Adrenal gland (tissue), 12 donors: ENCODE measurements around the gene ABL1. TPM values are rescaled to one million over a fixed set of nuclear protein-coding genes. Genes with fewer than 3 reads are reported as not detected.

ENCODE experiments used
- DNase-seq, 7 donors: peaks; one replicate each; pipeline ENCODE4 v3.0.0-alpha.2; 2019 to 2020
- H3K27ac ChIP-seq, 5 donors: fragments of 200-600 bp; sonication (generic) in 4 of 5; 1 replicate in 3 of 5; 2 replicates in 2 of 5; pipeline versions ENCODE4 v1.5.1 to v1.8.0; 2016 to 2020; ENCODE audit warnings: mild to moderate bottlenecking in 1 of 5
- H3K27me3 ChIP-seq: fragments of 200-600 bp; 2 replicates; pipeline ENCODE4 v1.8.0; 2021
- H3K36me3 ChIP-seq, 2 donors: fragments of 200-600 bp; replicated peaks in 1 of 2; 1 replicate in 1 of 2; 2 replicates in 1 of 2; pipeline versions ENCODE4 v1.5.1 to v1.8.0; 2018 to 2022
- H3K4me1 ChIP-seq, 2 donors: fragments of 200-600 bp; replicated peaks in 1 of 2; 1 replicate in 1 of 2; 2 replicates in 1 of 2; pipeline versions ENCODE4 v1.5.1 to v1.8.0; 2018 to 2021
- H3K4me3 ChIP-seq, 4 donors: fragments of 200-600 bp; sonication (generic) in 3 of 4; one replicate each; pipeline ENCODE4 v1.5.1; 2016 to 2018
- H3K9me3 ChIP-seq, 3 donors: fragments of 200-600 bp; sonication (generic) in 1 of 3; replicated peaks in 1 of 3; 1 replicate in 2 of 3; 2 replicates in 1 of 3; pipeline versions ENCODE4 v1.5.1 to v1.8.0; 2016 to 2021
- POLR2A ChIP-seq, 2 donors: fragments of 450-650 bp; IDR thresholded peaks; one replicate each; pipeline ENCODE4 v1.6.1; 2017; ENCODE audit warnings: antibody characterized with exemption in 2 of 2, mild to moderate bottlenecking in 2 of 2, moderate library complexity in 1 of 2
- WGBS, 4 donors: extraction: QIAGEN DNeasy Blood & Tissue Kit in 2 of 4; methylation state at CpG; one replicate each; pipeline versions ENCODE4 v1.1.5 to v1.1.7; 2013 to 2017; 5-methylcytosine and 5-hydroxymethylcytosine counted together
- intact Hi-C, 2 donors: fragments of 100-400 bp; cut with DNase I; formaldehyde crosslinking; loops; one replicate each; pipeline versions ENCODE4 v1.14.1 to v1.15.0; 2022 to 2023
- polyA plus RNA-seq, 3 donors: library from polyadenylated mRNA; stranded (reverse); fragments of 200-250 nt in 2 of 3; fragments of 350-450 nt in 1 of 3; fragmentation: Illumina TruSeq in 1 of 3; extraction: RNeasy Lipid Tissue Mini Kit (QIAGEN cat#74804) in 1 of 3; gene quantifications; one replicate each; pipeline ENCODE4 v1.2.3, GENCODE V29; 2013 to 2014
- total RNA-seq, 9 donors: library from RNA; depleted of rRNA in 4 of 9; stranded (reverse); fragments of >200 nt in 4 of 9; fragments of 120-200 nt in 1 of 9; fragmentation: NEBNext Ultra II Directional in 1 of 9; extraction: Animal tissue kit (Norgen Biotek cat#: 25700) in 1 of 9; gene quantifications; one replicate each; pipeline versions ENCODE4 v1.1.0 to v1.2.4, GENCODE V29; 2013 to 2023
- TF ChIP-seq, protein P1 (sequence below), 6 experiments: fragments of 450-650 bp in 4 of 6; fragments of 200-600 bp in 2 of 6; sonication (generic) in 1 of 6; IDR thresholded peaks; 1 replicate in 5 of 6; 2 replicates in 1 of 6; pipeline versions ENCODE4 v1.5.1 to v1.8.0; 2016 to 2021; ENCODE audit warnings: antibody characterized with exemption in 6 of 6, mild to moderate bottlenecking in 2 of 6, moderate library complexity in 1 of 6
- donor health status: healthy with polysubstance abuse.
- donor health status: Bipolar disorder and iron deficiency.
- donor health status: DM: yes; HTN: yes; CAD: no.
- donor health status: DM: no; HTN: no; CAD: no.
- donor health status: DM: no; HTN: no; CAD: no.
- donor health status: DM: yes; HTN: yes; CAD: no.

Gene ABL1
- total and polyA plus RNA-seq, 12 donors, result 27.2 to 83.2 (median 45.7) TPM

DNA sequence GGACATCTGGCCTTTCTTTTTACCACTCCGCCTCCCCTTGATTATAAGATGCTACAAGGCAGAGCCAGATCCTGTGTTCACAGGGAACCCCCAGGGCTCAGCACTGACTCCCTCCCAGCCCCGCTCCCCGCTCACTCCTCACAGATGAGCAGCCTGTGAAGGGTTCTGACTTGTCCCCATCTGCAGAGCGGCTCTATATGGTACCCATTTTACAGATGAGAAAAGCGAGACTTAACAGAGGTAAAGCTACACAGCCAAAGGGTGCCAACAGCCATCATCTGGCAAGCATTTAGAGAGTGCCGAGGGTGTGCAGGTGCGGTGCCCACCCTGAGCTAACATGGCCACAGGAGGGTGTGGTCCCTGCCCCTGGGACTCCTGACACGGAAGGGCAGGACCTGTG lies 85.2 kb downstream of the ABL1 start:
- Histone ChIP-seq H3K36me3 (no peaks in the 10 kb centered on the region), H3K9me3 (no peaks in the 10 kb centered on the region), H3K27me3 (no peaks in the 10 kb centered on the region), H3K4me1 (no peaks in the 10 kb centered on the region), H3K4me3 (no peak overlapping the region), H3K27ac (no peak overlapping the region)
- intact Hi-C loops, result no loop called here
- TF ChIP-seq, protein P1, sequence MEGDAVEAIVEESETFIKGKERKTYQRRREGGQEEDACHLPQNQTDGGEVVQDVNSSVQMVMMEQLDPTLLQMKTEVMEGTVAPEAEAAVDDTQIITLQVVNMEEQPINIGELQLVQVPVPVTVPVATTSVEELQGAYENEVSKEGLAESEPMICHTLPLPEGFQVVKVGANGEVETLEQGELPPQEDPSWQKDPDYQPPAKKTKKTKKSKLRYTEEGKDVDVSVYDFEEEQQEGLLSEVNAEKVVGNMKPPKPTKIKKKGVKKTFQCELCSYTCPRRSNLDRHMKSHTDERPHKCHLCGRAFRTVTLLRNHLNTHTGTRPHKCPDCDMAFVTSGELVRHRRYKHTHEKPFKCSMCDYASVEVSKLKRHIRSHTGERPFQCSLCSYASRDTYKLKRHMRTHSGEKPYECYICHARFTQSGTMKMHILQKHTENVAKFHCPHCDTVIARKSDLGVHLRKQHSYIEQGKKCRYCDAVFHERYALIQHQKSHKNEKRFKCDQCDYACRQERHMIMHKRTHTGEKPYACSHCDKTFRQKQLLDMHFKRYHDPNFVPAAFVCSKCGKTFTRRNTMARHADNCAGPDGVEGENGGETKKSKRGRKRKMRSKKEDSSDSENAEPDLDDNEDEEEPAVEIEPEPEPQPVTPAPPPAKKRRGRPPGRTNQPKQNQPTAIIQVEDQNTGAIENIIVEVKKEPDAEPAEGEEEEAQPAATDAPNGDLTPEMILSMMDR (IDR thresholded peaks at IDR 0.05), result no peak
- TF ChIP-seq POLR2A (IDR thresholded peaks at IDR 0.05), result no peak
- DNase-seq, result no peak
- 92 to 97% (median 95%) methylated on average over 6 to 8 of the region's 8 CpGs for WGBS, 4 donors

DNA sequence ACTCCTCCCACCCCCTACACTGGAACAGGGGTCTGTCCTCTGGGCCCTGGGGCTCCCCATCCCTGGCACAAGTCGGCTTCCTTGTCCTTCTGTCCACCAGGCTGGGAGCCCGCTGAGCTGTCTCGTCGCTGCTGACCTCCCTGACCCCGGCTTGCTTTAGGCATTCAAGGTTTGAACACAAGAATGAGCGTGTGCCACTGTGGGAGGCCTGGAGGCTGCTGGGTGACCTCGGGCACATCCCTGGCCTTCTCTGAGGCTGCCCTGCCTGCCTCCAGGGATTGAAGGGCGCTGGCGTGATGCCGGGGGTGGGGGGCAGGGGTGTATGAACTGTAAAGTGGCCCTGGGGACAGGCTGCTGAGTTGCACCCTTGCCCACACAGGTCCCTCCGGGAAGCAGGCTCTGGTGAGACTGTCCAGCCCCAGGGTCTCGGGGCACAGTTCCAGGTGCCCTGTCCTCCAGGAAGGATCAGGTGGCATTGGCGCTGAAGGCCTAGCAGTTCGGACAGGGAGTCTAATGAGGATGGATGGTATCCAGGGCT lies 85.8 kb downstream of the ABL1 start:
- 54 to 78% (median 74%) methylated on average over 7 to 14 of the region's 14 CpGs for WGBS, 4 donors
- no peaks in the 10 kb centered on the region for H3K36me3 ChIP-seq
- no peak overlapping the region for H3K27ac ChIP-seq
- no peak for TF ChIP-seq POLR2A (IDR thresholded peaks at IDR 0.05)
- TF ChIP-seq, protein P1 (IDR thresholded peaks at IDR 0.05), result no peak
- intact Hi-C loops, result no loop called here
- H3K27me3 ChIP-seq, result no peaks in the 10 kb centered on the region
- no peak overlapping the region for H3K4me3 ChIP-seq
- no peaks in the 10 kb centered on the region for H3K9me3 ChIP-seq
- no peaks in the 10 kb centered on the region for H3K4me1 ChIP-seq
- DNase-seq, result no peak

DNA sequence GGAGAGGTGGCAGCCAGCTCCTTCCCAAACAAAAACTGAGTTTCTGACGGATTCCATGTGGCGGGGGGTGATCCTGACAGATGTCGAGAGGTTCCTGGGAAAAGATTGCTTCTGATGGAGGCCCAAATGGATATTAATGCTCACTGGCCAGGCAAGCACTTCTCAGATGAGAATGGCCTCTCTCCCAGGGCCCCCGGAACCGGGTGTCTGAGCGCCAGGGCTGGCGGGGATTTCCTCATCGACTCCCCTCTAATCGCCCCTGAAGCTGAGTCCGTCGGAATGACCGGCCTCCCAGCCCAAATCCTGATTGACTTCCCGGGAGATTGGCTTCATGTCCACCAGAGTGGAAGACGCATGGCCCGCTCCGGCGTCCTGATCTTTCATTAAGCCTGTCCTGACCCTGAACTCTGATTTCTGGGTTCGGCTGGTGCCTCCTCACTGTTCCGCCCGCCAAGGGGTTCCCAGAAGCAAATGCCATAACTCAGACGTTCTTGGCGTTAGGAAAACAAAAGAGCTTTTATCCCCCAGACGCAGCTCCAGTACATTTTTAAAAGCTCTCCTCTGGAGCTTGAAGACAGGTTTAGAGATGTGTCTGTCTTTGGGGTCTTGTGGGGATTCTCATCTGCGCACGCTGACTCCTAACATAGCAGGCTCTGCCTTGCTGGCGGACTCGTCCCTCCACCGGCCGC lies 86.4 kb downstream of the ABL1 start:
- DNase-seq, result no peak
- 69 to 78% (median 77%) methylated on average over 18 to 29 of the region's 29 CpGs for WGBS, 4 donors
- no peaks in the 10 kb centered on the region for H3K27me3 ChIP-seq
- no peak for TF ChIP-seq POLR2A (IDR thresholded peaks at IDR 0.05)
- TF ChIP-seq, protein P1 (IDR thresholded peaks at IDR 0.05), result no peak
- intact Hi-C loops, result no loop called here
- no peak overlapping the region for H3K27ac ChIP-seq
- no peak overlapping the region for H3K4me3 ChIP-seq
- H3K36me3 ChIP-seq, result no peaks in the 10 kb centered on the region
- no peaks in the 10 kb centered on the region for H3K4me1 ChIP-seq
- no peaks in the 10 kb centered on the region for H3K9me3 ChIP-seq

DNA sequence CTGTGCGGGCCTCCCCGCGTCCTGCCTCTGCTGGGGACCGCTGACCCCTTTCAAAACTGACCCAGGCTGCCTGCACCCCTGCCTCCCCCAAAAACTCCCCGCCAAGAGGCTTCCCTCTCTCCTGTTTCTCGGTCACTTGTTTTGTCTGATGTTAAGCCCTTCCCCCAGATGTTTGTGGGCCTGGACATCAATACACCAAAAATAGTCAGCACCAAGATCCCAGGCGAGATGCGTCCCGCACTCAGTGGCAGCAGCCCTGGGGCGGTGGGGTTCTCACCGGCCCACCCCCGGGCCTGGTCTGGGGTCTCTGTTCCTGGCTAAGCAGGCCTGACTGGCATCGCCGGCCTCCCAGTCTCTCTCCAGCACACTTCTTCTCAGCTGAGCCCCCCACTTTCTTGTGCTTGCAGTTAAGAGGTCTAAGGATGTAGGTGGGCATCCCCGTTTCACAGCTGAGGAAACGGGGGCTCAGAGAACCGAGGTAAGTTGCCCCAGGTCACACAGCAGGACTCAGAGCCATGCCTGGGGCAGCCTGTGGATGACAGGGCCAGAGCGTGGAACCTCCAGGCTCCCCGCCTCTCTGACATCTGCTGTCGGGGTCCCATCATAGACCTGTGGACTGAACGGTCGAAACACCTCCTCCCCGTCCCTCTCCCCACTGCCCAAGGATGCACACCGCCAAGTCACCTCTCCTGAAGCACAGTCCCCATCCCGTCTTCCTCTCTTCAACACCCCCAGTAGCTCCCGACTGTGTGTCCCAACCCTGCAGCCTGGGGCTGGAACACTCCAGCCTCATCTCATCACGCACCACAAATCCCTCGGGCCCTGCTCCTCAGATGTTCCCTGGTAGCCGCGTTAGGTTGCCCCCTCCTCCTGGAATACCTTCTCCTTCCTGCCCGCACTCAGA lies 87.2 kb downstream of the ABL1 start:
- 86 to 88% (median 87%) methylated on average over 22 to 31 of the region's 31 CpGs for WGBS, 4 donors
- intact Hi-C loops, result no loop called here
- DNase-seq, result no peak
- Histone ChIP-seq H3K36me3 (no peaks in the 10 kb centered on the region), H3K27ac (no peak overlapping the region), H3K9me3 (no peaks in the 10 kb centered on the region), H3K4me3 (no peak overlapping the region), H3K4me1 (no peaks in the 10 kb centered on the region), H3K27me3 (no peaks in the 10 kb centered on the region)
- TF ChIP-seq POLR2A (IDR thresholded peaks at IDR 0.05), result no peak
- TF ChIP-seq, protein P1 (IDR thresholded peaks at IDR 0.05), result no peak
